ENCODE measurements around the gene TTL. TPM values are rescaled to one million over a fixed set of nuclear protein-coding genes. Genes with fewer than 3 reads are reported as not detected.
"Not testable (repeated sequence)": the region's sequence is repeated elsewhere in the genome, so short reads cannot be mapped to it uniquely, and the experiment has no call there.

The TTL gene
- total RNA-seq = 42.9 to 45.1 TPM (median 43.1 TPM) in 3 replicates

GRCh38 chr2:112481528-112482233 lies at the start of gene TTL:
TSS of gene TTL (plus strand) at chr2:112482156. CDS start at chr2:112482345, 189 bp downstream.
- Mint-ChIP-seq H3K4me3 (peak within 1 kb of the TSS; percentile 97), H3K27ac (peak within 1 kb of the TSS; percentile 96), H3K36me3 (peaks cover 9% of the 10 kb centered on the region), H3K27me3 (ENCODE audit: low read depth) (no peaks in the 10 kb centered on the region), H3K9me3 (no peaks in the 10 kb centered on the region), H3K4me1 (peaks cover 26% of the 10 kb centered on the region)
- peak; percentile 66 to 79 for DNase-seq (ENCODE audit: low spot score in 2 of 2, unreplicated experiment in 2 of 2)
- no peak for TF ChIP-seq CTCF (IDR thresholded peaks at IDR 0.05; ENCODE audit: unreplicated experiment)

GRCh38 chr2:112432390-112432734 lies 49.6 kb upstream of the TTL start:
- DNase-seq (ENCODE audit: low spot score in 2 of 2, unreplicated experiment in 2 of 2); H3K27me3 Mint-ChIP-seq (ENCODE audit: low read depth); H3K27ac Mint-ChIP-seq; H3K9me3 Mint-ChIP-seq; H3K36me3 Mint-ChIP-seq; H3K4me1 Mint-ChIP-seq: not testable (repeated sequence)
- H3K4me3 Mint-ChIP-seq = peak overlapping the region; percentile 58

- not testable (repeated sequence) for H3K27me3 Mint-ChIP-seq (ENCODE audit: low read depth); H3K9me3 Mint-ChIP-seq; DNase-seq (ENCODE audit: low spot score in 2 of 2, unreplicated experiment in 2 of 2); H3K36me3 Mint-ChIP-seq; H3K27ac Mint-ChIP-seq; H3K4me1 Mint-ChIP-seq
- H3K4me3 Mint-ChIP-seq = peak overlapping the region; percentile 62
Observed at GRCh38 chr2:112432735-112433479, 49.0 kb upstream of the TTL start.

- H3K9me3 Mint-ChIP-seq; H3K36me3 Mint-ChIP-seq; H3K27me3 Mint-ChIP-seq (ENCODE audit: low read depth); H3K4me1 Mint-ChIP-seq: not testable (repeated sequence)
- peak within 1 kb of the TSS; percentile 70 for H3K27ac Mint-ChIP-seq
- peak within 1 kb of the TSS; percentile 62 for H3K4me3 Mint-ChIP-seq
- peak; percentile 81 to 92 for DNase-seq (ENCODE audit: low spot score in 2 of 2, unreplicated experiment in 2 of 2)
- peak; percentile 68 for TF ChIP-seq CTCF (IDR thresholded peaks at IDR 0.05; ENCODE audit: unreplicated experiment)
Observed at GRCh38 chr2:112433480-112433879, 48.5 kb upstream of the TTL start, which contains the start of gene RGPD8. TSS of gene RGPD8 (minus strand) at chr2:112433645. CDS start at chr2:112433453, 192 bp downstream.

- TF ChIP-seq CTCF (IDR thresholded peaks at IDR 0.05; ENCODE audit: unreplicated experiment) = no peak
- Mint-ChIP-seq H3K9me3 (no peaks in the 10 kb centered on the region), H3K27ac (no peak overlapping the region), H3K36me3 (no peaks in the 10 kb centered on the region), H3K4me1 (peaks cover 3% of the 10 kb centered on the region), H3K4me3 (no peak overlapping the region), H3K27me3 (ENCODE audit: low read depth) (no peaks in the 10 kb centered on the region)
- no peak for DNase-seq (ENCODE audit: low spot score in 2 of 2, unreplicated experiment in 2 of 2)
Observed at GRCh38 chr2:112433932-112434730, 47.8 kb upstream of the TTL start.

- not testable (repeated sequence) for H3K36me3 Mint-ChIP-seq; H3K27me3 Mint-ChIP-seq (ENCODE audit: low read depth); H3K4me1 Mint-ChIP-seq; H3K27ac Mint-ChIP-seq; H3K4me3 Mint-ChIP-seq; DNase-seq (ENCODE audit: low spot score in 2 of 2, unreplicated experiment in 2 of 2); H3K9me3 Mint-ChIP-seq
Observed at GRCh38 chr2:112434890-112435715, 46.9 kb upstream of the TTL start.

GRCh38 chr2:112435716-112436431 lies 46.1 kb upstream of the TTL start:
- not testable (repeated sequence) for H3K36me3 Mint-ChIP-seq; H3K4me3 Mint-ChIP-seq; H3K9me3 Mint-ChIP-seq; H3K27me3 Mint-ChIP-seq (ENCODE audit: low read depth); H3K27ac Mint-ChIP-seq; DNase-seq (ENCODE audit: low spot score in 2 of 2, unreplicated experiment in 2 of 2); H3K4me1 Mint-ChIP-seq

GRCh38 chr2:112436993-112437392 lies 45.0 kb upstream of the TTL start:
- H3K4me3 Mint-ChIP-seq; H3K9me3 Mint-ChIP-seq; H3K27me3 Mint-ChIP-seq (ENCODE audit: low read depth); H3K36me3 Mint-ChIP-seq; H3K4me1 Mint-ChIP-seq; DNase-seq (ENCODE audit: low spot score in 2 of 2, unreplicated experiment in 2 of 2); H3K27ac Mint-ChIP-seq: not testable (repeated sequence)

GRCh38 chr2:112437405-112437831 lies 44.5 kb upstream of the TTL start:
- H3K27ac Mint-ChIP-seq; DNase-seq (ENCODE audit: low spot score in 2 of 2, unreplicated experiment in 2 of 2); H3K27me3 Mint-ChIP-seq (ENCODE audit: low read depth); H3K4me3 Mint-ChIP-seq; H3K4me1 Mint-ChIP-seq; H3K9me3 Mint-ChIP-seq; H3K36me3 Mint-ChIP-seq: not testable (repeated sequence)

All from mesothelial cell of epicardium (in vitro differentiated cells).